Measurements from ENCODE around the gene MAGEF1.

The MAGEF1 gene

GRCh38 chr3:184711493-184712247, at the start of gene MAGEF1:
Gene MAGEF1 (minus strand): TSS chr3:184712064. CDS start chr3:184711821, 243 bp downstream.
- DNase-seq = peak; percentile 95

GRCh38 chr3:184761075-184761841, 49.4 kb upstream of the MAGEF1 start:
- DNase-seq = peak; percentile 29

- DNase-seq = peak; percentile 21
Observed at GRCh38 chr3:184760337-184761074, 48.6 kb upstream of the MAGEF1 start.

- DNase-seq = peak; percentile 39
Observed at GRCh38 chr3:184759666-184760200, 47.9 kb upstream of the MAGEF1 start.

DNA sequence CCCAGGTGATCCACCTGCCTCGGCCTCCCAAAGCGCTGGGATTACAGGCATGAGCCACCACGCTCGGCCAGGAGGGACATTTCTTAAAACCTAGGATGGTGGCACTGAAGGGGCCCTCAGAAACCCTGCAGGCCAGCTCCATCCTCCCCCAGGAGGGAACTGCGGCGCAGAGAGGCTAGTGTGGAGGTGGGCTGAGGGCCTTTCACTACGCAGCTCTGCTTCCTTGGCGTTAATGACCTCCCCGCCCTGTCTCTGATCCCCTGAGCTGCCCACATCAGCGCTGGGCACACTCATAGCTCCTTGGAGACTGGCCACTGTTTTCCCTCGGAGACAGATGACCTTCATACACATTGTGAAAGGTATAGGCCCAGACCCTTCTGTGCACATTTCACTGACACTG, 46.2 kb upstream of the MAGEF1 start:
- DNase-seq = peak; percentile 16

DNA sequence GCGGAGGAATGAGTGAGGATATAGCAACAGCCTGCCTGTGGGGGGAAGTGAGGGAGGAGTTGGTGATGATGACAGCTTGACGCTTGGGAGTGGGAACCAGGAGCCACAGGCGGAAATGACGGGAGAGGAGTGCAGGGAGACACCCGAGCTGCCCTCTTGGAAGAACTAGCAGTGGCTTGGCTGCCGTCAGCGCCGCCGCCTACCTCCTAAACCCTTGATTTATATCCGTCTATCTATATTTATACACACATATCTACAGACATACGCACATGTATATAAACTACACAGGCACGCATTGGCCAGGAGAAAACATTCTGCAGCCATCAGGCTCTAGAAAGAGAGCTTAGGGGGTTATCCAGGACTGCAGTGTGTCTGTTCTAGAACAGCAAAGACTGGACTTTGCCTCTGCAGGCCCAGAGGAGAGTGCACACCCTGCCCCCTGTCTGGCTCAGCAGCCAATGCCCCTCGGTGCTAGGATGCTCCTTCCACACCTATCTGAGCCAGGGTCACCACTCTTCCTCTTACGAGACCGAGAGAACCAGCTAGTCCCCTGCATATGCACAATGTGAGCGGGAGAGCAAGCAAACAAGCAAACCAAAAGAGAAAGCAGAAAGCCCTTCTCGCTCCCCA, 45.3 kb upstream of the MAGEF1 start:
- DNase-seq = peak; percentile 91

GRCh38 chr3:184756151-184757021, 44.5 kb upstream of the MAGEF1 start:
- peak; percentile 25 for DNase-seq

DNA sequence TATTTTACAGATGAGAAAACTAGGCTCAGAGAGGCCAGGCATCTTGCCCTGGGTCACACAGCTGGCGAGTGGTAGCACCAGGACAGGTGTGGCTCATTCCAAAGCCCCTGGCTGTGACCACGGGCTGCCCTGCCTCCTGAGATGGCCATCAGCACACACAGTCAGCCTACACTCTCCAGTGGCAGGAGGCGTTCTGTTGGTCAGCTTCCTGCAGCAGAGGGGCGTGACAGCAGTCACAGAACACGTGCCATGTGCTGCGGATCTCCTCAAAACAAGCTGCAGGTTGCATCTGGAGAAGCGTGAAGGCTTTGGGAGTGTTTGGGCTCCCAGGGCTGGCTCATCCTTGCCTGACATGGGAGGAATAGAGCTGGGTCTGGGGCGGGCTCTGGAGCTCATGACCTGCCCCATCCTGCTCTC, 43.5 kb upstream of the MAGEF1 start:
- DNase-seq = no peak

DNA sequence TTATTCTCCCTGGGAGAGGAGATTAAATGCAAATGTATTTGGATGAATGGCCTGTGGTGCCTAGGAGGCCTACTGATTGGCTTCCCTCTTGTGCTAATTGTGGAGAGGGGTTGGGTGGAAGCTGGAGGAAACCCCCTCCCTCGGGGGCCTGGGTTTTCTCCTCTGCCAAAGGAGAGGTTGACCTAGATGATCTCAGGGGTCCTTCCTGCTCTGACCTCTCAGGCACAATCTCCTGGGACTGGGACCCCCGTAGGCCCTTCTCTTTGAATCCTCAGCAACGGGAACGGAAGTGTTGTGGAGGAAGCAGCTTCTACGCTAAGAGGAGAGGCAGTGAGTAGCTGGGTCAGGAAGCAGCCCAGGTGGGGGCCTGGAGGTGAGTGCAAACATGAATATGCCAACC, 40.5 kb upstream of the MAGEF1 start:
- no peak for DNase-seq

DNA sequence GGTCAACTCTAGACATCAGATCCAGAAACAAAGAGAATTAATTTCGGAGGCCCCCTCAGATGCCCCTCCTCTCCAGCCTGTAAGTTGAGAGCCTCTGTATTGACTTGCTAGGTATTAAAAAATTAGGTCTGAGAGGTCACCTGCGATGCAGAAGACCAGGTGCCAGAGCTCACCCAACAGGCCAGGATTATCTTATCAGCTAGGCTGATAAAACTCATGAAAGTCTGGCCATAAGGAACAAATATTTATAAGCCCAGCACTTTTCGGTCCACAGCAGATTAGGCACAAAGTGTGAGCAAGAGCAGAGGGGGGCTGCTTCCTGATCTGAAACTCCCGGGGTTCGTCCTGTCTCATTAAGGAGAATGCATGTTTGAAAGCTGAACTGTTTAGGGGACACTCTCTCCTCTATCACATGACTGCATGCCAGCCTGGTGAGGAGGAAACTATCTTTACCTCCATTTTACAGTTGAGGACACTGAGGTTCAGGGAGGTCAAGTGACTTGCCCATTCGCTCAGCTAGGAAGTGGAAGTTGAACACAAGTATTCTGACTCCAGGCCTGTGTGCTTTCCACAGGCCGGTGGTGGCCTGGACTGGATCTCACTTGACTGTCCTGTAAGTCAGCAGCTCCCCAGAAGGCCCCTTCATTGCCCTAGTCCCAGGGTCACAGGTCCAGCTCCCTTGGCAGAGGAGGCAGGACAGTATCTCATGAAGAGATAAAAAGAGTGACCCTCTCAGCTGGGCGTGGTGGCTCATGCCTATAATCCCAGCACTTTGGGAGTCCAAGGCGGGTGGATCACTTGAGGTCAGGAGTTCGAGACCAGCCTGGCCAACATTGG, 39.6 kb upstream of the MAGEF1 start:
- peak; percentile 16 for DNase-seq

- peak; percentile 15 for DNase-seq
Observed at GRCh38 chr3:184750349-184751083, 38.7 kb upstream of the MAGEF1 start.

DNA sequence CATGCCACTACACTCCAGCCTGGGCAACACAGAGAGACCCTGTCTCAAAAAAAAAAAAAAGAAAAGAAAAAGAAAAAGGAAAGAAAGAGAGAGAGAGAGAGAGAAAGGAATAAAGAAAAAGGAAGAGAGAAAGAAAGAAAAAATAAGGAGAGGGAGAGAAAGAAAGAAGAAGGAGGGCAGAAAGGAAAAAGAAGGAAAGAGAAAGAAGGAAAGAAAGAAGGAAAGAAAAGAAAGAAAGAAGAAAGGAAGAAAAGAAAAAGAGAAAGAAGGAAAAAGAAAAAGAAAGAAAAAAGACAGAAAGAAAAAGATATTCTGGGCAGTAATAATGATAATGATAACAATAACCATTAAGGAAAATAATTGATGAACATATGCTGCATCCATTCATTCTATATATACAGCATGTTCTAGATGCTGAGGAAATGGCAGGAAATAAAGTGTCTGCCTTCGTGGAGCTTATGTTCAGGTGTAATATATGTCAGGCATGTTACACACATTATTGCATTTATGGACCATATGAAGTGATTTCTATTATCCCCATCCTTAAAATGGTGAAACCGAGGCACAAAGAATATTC, 37.4 kb upstream of the MAGEF1 start:
- no peak for DNase-seq

DNA sequence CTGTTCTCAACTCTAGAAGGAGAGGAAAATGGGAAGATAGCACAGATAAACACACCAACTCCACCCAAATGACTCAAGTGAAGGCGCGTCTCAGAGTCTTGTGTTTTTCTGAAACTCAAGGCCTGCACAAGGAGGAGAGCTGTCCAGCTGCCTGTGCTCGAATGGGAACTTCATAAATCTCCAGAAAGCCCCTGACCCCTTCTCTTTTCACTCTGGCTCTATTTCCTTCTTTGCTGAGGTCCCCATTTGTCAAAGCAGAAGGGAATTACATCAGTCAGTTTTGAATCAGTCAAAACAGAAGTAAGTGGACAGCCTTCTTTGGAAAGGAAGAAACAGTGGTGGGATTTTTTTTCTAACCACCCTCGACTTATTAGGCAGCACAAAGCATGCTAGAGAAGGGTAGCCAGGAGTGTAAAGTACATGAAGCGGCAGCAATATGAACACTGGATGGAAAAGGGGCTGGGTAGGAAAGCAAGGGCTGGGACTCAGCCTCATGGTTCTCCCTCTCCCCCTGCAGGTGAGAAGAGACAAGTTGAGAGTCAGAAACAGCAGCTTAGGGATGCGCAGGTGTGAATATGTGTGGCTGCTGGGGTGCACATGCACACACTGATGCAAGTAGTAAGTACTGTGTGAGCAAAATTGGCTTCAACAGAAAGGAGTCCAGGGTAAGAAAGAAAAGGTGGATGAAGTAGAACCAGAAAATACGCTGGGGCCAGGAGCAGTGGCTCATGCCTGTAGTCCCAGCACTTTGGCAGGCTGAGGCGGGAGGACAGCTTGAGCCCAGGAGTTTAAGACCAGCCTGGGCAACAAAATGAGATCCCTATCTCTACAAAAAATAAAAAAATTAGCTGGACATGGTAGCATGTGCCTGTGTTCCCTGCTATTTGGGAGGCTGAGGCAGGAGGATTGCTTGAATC, 36.6 kb upstream of the MAGEF1 start:
- peak; percentile 34 for DNase-seq

- DNase-seq = no peak
Observed at GRCh38 chr3:184746131-184747120, 34.6 kb upstream of the MAGEF1 start.

DNA sequence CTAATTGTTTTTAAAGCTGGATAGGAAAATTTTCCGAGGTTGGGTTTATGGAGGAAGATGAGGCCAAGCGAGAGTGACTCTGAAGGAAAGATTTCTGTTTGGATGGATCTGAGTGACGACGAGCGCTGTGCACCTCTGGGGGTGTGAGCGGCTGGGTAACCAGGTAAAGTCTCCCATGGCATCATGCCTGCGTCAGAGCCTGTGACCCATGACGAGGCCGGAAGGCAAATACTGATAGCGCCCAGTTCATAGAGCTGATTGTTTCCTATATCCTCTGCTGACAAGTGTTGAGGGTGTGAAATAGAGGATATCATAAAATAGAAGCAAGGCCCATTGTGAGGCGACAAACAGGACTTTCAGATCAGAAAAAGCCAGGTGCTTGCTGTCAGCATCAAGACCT, 33.7 kb upstream of the MAGEF1 start:
- no peak for DNase-seq

GRCh38 chr3:184743248-184743647, 31.4 kb upstream of the MAGEF1 start:
- no peak for DNase-seq

DNA sequence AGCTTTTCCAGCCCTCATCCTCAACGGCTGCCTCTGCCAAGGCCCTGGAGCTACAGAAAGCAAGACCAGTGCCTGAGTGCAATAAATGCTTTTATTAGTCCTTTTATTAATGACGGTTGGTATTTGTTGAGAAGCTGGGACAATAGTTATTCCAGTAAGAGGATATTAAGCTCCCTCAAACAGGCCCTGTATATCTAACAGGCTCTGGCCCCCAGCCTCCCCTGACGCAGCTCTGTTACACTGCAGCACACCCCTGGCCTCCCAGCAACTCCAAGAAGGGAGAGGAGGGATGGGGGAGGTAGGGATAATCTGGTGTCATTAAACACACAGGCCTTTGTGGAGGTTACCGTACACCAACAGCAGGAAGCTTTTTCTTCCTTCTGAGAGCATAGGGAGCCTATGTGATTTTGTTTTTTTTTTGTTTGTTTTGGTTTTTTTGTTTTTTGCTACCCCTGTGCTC, 30.8 kb upstream of the MAGEF1 start:
- DNase-seq = peak; percentile 63
